GM12878 (cell line): ENCODE data around the gene AK8.

ENCODE experiments used
- ATF2 ChIP-seq: IDR thresholded peaks from 2 replicates; pipeline ENCODE4 v1.6.1; 2012; ENCODE audit warnings: low read length, inconsistent platforms
- ATF3 ChIP-seq: IDR thresholded peaks from 2 replicates; pipeline ENCODE4 v1.6.1; 2011; ENCODE audit warnings: low read depth, mild to moderate bottlenecking, low read length, moderate library complexity, borderline replicate concordance; ENCODE audit errors: extremely low read depth
- CTCF ChIP-seq, 3 experiments: IDR thresholded peaks in 2 of 3; conservative IDR thresholded peaks in 1 of 3; 2 replicates each; pipeline ENCODE4 v1.5.1; 2011; ENCODE audit warnings: low read depth in 3 of 3, low read length in 3 of 3, mild to moderate bottlenecking in 3 of 3, control low read depth in 2 of 3, moderate library complexity in 2 of 3, inconsistent platforms in 1 of 3, mixed read lengths in 1 of 3; ENCODE audit not compliant: control insufficient read depth in 2 of 3, insufficient read depth in 1 of 3; ENCODE audit errors: extremely low read depth in 1 of 3
- E4F1 ChIP-seq: fragments of 450-650 bp; IDR thresholded peaks from 2 replicates; pipeline ENCODE4 v1.6.1; 2018; ENCODE audit warnings: borderline replicate concordance, mild to moderate bottlenecking; ENCODE audit not compliant: partially characterized antibody
- EZH2 ChIP-seq: IDR thresholded peaks from 2 replicates; pipeline ENCODE4 v1.6.1; 2012; ENCODE audit warnings: low read depth, mild to moderate bottlenecking, control low read depth, inconsistent platforms, low read length, borderline replicate concordance; ENCODE audit not compliant: control insufficient read depth
- PAX8 ChIP-seq: fragments of 450-650 bp; IDR thresholded peaks from 2 replicates; pipeline ENCODE4 v1.6.1; 2017; ENCODE audit warnings: mild to moderate bottlenecking, moderate library complexity
- POLR2A ChIP-seq: IDR thresholded peaks from 2 replicates; pipeline ENCODE4 v1.6.1; 2011; ENCODE audit warnings: low read depth, mild to moderate bottlenecking, low read length
- YY1 ChIP-seq: IDR thresholded peaks from 2 replicates; pipeline ENCODE4 v1.6.1; 2011; ENCODE audit warnings: low read depth, mild to moderate bottlenecking, low read length

GRCh38 chr9:132762896-132763295, 115.2 kb downstream of the AK8 start:
- TF ChIP-seq ATF3 (no peak), CTCF (IDR thresholded peaks at IDR 0.05 in 2 of 3, conservative IDR thresholded peaks at IDR 0.05 in 1 of 3; ENCODE audit: control insufficient read depth in 2 of 3, extremely low read depth in 1 of 3, insufficient read depth in 1 of 3, low read depth in 3 of 3, low read length in 3 of 3) (no peak), YY1 (no peak), E4F1 (no peak), PAX8 (no peak), POLR2A (no peak), EZH2 (no peak), ATF2 (no peak)
